GM12874 (cell line): ENCODE data around the gene ACTL10.

Experiments used
- TF ChIP-seq, protein P1 (sequence below): IDR thresholded peaks from 2 replicates; pipeline ENCODE4 v1.5.1; 2011; ENCODE audit warnings: low read depth, mild to moderate bottlenecking, control low read depth, low read length, moderate library complexity; ENCODE audit not compliant: insufficient read depth

ACTL10 gene

DNA sequence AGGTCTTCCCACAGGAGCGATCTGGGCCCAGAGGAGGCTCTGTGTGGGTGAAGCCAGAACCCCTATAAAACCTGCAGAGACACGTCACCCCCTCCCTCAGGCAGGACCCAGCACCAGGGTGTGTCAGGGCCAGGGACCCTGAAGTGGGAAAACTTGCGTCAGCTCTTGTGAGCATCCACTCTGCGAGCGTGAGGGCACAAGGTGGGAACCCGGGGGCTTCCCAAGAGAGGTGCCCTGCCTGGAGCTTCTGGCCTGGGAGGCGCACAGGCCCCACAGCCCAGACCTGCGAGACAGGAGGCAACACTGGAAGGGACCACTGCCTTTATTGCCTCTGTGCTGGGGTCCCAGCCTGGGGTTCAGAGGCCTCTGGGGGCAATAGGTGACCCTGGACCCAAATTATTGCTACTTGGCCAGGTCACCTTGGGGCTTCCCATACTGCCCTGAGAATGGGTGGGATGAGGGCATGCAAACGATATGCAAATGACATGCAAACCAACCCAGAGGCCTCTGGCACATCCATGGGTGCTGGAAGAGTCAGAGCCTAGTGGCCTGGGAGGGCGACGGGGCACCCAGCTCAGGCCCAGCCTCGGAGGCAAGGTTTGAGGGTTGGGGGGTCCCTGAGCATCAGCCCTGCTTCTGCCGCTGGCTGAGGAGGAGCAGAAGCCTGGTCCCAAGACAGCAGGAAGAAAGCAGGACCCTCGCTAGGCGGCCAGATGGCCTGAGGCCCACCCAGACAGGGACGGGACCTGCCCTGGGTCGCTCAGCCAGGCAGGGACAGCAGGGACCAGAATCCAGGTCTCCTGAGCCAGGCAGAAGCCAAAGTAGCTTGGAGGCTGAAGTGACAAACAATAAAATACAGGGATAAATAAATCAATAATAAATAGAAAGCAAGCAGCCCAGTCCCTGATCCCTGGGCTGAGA lies 9.7 kb upstream of the ACTL10 start:
- TF ChIP-seq, protein P1, sequence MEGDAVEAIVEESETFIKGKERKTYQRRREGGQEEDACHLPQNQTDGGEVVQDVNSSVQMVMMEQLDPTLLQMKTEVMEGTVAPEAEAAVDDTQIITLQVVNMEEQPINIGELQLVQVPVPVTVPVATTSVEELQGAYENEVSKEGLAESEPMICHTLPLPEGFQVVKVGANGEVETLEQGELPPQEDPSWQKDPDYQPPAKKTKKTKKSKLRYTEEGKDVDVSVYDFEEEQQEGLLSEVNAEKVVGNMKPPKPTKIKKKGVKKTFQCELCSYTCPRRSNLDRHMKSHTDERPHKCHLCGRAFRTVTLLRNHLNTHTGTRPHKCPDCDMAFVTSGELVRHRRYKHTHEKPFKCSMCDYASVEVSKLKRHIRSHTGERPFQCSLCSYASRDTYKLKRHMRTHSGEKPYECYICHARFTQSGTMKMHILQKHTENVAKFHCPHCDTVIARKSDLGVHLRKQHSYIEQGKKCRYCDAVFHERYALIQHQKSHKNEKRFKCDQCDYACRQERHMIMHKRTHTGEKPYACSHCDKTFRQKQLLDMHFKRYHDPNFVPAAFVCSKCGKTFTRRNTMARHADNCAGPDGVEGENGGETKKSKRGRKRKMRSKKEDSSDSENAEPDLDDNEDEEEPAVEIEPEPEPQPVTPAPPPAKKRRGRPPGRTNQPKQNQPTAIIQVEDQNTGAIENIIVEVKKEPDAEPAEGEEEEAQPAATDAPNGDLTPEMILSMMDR: no peak

DNA sequence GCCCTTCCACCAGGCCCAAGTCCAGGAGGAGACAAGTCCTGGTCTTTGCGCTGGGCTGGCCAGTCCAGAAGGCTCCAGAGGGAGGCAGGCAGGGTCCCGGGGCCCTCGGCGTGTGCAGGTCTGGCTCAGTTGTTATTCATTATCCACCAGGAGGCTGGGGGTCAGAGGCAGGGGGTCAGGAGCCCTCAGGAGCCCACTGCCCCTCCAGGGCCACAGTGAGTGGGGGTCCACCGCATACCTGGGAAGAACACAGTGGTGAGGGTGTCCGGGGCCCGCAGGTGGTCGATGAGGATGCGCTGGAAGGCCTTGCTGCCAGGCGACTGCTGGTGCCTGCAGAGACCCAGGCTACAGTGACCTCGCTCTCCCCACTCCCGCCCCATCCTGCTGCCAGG lies 9.0 kb upstream of the ACTL10 start:
- TF ChIP-seq, protein P1: no peak

DNA sequence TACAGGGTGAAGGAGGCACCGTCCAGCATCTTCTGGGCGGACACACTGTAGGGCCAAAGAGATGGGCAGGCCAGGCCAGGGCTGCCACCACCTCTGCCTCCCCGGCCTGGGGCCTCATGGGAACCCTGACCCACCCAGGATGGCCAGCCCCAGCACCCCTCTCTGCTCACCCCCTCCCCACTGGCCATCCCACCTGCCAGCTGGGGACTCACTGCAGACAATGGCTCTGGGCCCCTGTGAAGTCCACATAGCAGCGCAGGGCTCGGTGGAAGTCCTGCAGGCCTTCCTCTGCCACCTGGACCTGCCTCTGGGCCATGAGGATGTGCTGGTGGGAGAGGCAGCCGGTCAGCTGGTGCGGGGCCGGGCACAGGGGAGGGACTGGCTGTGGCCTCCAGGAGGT lies 8.2 kb upstream of the ACTL10 start:
- TF ChIP-seq, protein P1: no peak

DNA sequence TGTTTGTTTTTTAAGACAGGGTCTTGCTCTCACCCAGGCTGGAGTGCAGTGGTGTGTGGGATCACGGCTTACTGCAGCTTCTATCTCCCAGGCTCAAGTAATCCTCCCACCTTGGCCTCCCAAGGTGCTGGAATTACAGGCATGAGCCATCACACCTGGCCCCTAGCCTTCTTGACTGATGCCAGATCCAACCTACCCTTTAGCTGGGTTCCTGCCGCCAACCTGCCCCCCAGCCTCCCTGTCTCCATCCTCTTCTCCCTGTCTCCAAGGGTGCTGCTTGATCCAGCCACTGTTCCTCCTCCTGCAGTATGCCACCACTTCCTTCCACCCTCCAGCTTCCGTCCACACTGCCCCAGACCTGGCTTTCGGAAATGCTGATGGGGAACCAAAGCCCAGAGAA lies 7.8 kb upstream of the ACTL10 start:
- TF ChIP-seq, protein P1: no peak

DNA sequence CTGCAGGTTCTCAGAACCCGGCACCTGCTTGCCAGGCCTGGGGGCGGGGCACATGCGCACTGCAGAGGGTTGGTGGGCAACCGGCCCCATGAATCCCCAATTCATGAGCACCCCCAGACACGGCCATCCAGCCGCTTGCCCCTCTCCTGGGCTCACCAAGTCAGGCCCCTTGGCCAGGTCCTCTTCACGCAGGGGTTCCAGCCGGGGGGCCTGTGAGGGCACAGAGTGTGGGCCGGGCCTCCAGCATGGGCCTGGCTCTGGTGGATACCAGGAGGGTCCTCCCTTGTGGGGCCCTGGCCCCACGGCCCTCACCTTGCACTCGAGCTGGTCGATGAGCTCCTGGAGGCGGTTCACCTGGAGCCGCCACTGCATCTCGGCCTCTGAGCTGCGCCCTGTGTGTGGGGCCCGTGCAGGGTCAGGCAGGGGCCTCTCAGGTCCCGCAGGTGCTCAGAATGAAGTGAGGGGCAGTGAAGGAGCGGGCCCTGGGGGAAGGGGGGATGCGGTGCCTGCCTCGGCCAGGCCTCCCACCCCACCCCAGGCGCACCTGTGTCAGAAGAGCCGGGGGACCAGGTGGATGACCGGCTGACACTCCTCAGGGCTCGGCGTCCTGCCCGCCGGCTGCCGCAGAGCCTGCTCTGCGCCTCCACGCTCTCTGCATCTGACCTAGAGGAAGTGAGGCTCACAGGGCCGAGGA lies 7.3 kb upstream of the ACTL10 start:
- TF ChIP-seq, protein P1: no peak

DNA sequence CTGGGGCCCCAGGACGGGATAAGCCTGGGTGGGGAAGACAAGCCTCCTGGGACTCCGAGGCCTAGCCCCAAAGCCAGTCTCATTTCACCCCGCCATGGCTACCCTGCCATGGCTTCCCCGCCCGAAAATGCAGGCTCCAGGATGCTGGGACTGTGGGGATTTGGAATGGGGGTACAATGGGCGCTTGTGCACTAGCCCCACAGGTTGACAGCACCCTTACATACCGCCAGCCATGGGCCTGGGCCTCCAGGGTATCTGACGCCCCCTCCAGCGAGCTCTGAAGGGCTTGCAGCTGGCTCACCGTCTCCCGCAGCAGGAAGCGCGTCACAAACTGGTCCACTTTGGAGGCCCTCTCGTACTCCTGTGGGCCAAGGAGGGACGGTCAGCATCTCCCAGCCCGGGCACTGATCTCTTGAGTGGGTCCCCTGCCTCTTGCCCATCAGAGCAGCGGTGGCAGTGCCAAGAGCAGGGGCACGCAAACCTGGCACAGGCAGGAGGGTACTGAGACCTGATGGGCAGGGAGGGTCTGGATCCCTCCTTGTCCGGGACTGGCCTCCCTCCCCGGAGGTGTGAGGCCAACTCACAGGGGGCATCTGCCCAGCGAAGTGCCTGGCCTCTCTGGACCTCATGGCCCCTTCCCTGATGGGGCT lies 6.6 kb upstream of the ACTL10 start:
- TF ChIP-seq, protein P1: no peak

GRCh38 chr20:33660685-33661058 lies 6.1 kb upstream of the ACTL10 start:
- TF ChIP-seq, protein P1: no peak
